Fibroblast of skin of back (primary cell): ENCODE results near the gene GRB10. TPM values are rescaled to one million over a fixed set of nuclear protein-coding genes. Genes with fewer than 3 reads are reported as not detected.

Experiments used
- DNase-seq: peaks from one replicate; pipeline ENCODE4 v3.0.0-alpha.2; 2013
- polyA plus RNA-seq, 2 experiments: library from polyadenylated mRNA; unstranded; fragments of 120-200 nt; gene quantifications; one replicate each; pipeline ENCODE4 v1.2.1, GENCODE V29; 2013; ENCODE audit not compliant: insufficient read length in 2 of 2

Gene GRB10
- 85.6 TPM for polyA plus RNA-seq (2013, experiment 1 of 2; ENCODE audit: insufficient read length)
- 47.6 TPM for polyA plus RNA-seq (2013, experiment 2 of 2; ENCODE audit: insufficient read length)

DNA sequence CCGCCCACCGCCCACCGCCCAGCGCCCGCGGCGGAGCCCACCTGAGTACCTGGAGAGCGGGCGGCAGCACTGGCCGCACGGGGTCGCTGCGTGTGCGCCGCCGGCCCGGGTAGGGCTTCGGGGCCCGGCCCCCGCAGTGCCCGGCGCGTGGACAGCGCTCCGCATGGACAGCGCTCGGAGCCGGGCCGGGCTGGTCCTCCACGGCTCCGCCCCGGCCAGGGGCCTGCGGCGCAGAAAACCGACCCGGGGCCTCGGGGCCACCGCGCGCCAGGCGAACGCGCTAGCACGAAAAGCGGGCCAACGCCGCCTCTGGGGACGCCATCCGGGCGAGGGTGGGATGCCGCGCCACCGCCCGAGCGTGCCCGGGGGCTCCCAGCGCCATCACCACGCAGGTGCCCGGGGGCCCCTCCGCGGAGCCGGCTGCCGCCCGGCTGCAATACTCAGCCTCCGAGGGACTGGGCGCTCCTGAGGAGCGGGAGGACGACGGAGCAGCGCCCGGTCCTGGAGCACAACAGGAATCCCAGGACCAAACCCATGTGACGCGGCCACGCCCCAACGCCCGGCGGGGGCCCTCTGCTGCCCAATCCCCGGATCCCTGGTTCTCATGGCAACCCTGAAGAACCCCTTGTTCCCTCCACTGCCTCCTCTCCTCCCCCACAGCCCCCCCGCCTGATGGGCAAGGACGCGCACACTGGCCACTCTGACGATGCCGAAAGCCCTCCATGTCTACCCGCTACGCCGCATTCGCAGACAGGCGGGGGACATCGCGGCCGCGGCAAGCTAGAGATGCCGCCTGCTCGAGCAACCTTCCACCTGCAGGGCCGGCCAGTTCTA, at the start of gene GRB10:
Gene GRB10 (minus strand): TSS at position 522 of the 834 bp plus-strand sequence. CDS start 50,574 bp downstream, outside the sequence.
- peak; percentile 36 for DNase-seq

DNA sequence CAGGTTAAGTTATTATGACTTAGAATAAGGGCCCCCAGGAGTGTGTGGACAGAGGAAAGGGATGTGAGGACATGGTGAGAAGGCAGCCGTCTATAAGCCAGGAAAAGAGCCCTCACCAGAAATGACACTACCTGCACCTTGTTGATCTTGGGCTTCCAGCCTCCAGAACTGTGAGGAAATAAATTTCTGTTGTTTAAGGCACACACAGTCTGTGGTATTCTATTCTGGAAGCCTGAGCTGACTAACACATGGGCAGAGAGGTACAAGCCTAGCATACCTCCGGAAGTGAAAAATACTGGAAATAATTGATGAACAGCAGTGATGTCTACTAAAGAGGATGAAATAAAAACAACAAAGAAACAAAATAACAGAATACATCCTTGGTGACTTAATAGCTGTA, 46.1 kb upstream of the GRB10 start:
- no peak for DNase-seq

DNA sequence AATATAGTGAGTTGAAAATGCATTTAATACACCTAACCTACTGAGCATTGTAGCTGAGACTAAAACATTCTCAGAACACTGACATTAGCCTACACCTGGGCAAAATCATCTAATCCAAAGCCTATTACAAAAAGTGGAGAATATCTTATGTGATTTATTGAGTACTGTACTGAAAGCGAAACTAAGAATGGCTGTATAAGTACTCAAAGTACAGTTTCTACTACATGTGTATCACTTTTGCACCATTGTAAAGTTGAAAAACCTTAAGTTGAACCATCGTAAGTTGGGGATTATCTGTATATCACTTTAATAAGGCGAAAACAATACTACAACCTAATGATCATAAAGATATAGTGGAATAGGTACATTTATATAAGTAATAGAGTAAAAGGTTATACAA, 45.4 kb upstream of the GRB10 start:
- no peak for DNase-seq

DNA sequence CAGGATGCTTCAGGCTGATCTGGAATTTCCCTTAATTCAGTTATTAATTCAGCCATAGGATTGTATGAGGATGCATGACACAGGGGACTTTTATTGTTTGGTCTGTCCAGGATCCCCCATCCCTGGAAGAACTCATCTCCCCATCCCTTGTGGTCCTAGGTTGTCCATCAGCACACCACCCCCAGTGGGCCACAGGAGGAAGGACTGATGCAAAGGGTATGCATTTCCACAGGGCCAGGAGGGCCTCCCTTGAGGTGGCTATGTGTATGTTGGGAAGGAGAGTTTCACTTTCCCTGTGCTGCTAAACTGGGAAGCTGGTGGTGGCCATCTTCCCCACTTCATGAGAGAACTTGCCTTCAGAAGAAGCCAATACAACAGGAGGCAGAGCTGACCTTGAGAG, 44.6 kb upstream of the GRB10 start:
- no peak for DNase-seq

DNA sequence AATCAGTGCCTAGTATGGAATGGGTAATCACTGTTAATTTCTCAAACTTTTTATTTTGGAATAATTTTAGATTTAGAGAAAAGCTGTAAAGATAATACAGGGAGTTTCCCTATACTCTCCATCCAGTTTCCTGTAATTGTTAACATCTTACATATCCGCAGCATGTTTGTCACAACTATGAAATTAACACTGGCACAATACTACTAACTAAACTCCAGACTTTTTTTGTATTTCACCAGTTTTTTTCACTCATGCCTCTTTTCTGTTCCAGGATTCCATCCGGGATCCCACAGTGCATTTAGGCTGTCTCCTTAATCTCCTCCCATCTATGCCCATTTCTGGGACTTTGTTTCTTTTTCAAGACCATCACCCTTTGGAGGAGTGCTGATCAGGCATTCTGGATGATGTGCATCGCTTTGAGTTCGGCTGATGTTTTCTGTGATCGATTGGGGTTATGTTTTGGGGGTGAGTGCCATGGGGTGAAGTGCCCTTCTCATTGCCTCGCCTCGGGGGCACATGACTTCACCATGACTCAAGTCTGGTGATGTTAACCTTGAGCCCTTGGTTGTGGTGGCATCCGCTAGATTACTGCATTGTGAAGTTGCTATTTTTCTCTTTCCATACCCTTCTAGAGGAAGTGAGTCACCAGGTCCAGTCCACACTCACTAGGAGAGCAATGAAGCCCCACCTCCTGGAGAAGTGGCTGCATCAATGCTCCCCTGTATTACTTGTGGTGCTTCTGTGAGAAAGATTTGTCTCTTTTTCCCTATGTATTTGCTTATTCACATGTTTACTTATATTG, 43.9 kb upstream of the GRB10 start:
- DNase-seq, result peak; percentile 97

DNA sequence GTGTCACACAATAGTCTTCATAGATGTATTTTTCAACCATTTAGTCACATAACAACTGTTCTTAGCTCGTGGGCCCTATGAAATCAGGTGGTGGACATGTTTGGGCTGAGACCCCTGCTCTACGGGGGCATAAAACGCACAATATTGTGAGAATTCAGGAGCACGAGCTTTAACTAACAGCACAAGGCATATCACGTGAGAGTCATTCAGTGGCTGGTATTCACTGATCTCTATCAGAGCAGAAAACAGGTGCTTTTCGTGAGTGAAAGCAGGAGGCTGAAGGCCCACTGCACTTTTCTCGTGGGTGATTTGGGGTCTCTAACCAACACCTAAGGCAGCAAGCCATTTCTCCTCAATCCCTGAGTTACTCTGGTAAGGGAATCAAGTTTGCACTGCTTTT, 42.8 kb upstream of the GRB10 start:
- DNase-seq, result no peak

DNA sequence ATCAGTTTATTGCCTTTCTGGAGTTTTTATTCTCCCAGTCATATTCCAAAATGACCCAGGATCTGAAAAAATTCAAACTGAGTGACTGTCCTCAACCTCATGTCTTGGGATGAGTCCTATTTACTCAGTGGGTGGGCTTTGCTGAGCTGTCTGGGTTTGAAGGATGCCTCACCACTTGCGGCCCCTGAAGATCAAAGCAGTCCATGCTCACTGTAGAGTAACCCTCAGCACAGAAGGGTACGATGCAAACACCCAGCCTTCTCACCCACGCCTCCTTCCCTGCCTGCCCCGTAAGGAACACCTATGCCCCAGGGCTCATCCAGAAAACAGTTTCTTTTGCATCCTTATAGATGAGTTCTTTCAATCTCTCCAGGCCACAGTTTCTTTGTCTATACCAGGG, 42.2 kb upstream of the GRB10 start:
- peak; percentile 79 for DNase-seq

DNA sequence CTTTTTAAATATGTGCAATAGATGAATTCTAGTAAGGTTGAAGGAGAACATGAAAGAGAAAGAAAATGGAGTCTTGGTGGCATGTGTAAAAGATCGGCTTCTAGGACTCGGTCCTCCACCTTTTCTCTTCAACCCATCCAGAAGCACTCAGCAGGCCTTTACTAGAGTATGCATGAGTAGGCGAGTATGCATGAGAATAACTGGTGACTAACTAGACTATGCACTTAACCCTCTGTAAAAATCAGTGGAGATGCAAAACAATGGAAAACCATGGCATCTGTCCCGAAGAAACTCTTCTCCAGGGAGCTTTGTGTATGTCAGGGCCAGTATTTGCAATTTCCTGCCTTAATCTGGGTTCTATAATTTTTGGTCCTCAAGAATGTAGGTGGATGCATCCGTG, 40.0 kb upstream of the GRB10 start:
- DNase-seq, result peak; percentile 89

DNA sequence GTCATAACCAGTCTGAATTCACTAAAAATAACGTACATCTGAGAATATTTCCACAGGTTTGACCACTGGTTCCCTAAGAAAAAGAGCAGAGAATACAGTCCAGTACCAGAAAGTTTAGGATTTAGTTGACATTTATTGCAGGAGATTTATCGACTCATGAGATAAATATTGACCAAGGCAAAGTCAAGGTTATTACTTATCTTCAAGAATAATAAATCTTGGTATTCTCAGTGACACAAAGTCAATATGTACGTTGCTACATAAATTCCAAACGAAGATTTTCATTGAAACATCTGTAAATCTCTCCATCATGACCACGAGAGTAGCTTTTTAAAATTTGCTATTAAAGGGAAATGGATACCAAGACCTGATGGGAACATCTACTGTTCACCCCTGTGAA, 39.4 kb upstream of the GRB10 start:
- DNase-seq, result peak; percentile 78

DNA sequence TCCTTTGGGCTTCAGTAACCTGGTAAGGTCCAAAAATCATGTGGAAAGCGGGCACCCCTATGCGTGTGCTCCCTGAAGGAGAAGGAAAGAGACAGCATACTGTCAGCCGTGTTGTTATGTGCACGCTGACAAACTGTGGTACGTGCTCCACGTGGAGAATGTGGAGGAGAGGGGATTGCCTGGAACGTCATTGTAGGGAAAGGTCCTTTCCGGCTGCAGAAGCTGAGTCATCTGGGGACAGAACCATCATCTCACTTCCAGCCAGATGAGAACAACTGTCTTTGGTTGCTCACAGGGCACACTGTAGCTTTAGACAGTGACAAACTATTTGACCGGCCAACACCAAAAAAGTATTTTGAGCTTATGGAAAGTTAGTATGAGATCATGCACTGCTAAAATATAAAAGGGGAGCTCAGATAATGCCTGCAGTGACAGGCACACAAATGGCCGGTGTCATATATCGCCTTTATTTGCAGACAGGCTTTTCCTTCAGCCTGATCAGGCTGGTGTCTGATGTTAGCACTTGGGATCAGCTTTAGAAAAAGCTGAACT, 38.8 kb upstream of the GRB10 start:
- DNase-seq, result peak; percentile 87

DNA sequence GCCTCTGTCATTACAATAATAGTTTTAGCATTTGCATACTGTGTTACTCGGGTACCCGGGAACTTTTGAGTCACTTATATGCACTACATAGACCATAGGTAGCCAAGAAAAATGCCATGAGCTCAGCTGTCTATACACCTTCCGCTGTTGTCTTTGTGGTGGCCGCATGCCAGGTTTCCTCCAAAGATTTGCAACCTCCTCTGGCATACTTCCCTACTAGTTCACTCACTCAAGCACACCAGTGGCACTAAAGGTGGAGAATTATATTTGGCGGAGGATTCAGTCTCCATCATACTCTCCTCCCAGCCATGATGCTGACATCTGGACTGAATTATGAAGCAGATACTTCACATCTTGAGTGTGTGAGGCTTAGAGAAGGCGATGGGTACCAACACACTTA, 35.6 kb upstream of the GRB10 start:
- peak; percentile 39 for DNase-seq

DNA sequence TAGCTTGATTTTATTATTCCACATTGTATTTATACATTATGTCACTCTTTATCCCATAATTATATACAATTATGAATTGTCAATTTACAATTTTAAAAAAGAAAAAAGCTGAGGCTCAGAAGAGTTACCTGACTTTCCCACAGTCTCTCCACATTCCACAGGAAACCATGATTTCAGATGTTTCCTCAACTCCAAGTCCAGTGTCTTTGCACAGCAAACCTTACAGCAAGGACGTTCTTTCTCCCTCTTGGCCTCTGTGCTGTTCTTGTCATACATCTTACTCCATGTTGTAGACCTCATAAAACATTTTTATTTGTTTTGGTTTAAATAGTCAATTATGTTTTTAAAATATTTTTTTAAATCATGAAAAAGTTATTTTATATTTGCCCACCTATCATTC, 34.9 kb upstream of the GRB10 start:
- no peak for DNase-seq

DNA sequence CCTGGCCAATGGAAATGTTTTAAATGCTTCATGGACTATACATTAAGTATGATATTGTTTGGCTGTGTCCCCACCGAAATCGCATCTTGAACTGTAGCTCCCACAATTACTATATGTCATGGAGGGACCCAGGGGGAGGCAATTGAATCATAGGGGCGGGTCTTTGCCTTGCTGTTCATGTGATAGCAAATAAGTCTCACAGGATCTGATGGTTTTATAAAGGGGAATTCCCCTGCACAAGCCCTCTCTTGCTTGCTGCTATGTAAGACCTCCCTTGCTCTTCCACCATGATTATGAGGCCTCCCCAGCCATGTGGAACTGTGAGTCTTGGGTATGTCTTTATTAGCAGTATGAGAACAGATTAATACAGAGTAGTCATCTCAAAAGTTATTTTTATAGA, 32.4 kb upstream of the GRB10 start:
- DNase-seq, result no peak

DNA sequence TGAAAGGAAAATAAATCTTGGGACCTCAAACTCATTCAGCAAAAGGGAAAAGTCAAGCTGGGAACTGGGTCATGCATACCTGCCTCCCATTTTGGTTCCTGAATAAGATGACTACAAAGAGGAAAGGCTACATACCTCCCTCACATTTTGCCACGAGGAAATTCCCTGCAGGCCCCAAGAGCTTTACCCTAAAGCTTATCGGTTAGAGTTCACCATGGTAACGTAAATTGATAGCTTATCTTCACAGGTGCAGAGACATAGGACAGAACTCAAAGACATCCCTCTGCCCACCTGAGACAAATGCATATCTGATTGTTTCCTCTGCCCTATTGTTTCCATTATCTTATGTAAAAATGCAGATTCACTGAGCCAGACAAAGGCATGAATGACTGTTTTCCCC, 31.5 kb upstream of the GRB10 start:
- DNase-seq, result no peak

DNA sequence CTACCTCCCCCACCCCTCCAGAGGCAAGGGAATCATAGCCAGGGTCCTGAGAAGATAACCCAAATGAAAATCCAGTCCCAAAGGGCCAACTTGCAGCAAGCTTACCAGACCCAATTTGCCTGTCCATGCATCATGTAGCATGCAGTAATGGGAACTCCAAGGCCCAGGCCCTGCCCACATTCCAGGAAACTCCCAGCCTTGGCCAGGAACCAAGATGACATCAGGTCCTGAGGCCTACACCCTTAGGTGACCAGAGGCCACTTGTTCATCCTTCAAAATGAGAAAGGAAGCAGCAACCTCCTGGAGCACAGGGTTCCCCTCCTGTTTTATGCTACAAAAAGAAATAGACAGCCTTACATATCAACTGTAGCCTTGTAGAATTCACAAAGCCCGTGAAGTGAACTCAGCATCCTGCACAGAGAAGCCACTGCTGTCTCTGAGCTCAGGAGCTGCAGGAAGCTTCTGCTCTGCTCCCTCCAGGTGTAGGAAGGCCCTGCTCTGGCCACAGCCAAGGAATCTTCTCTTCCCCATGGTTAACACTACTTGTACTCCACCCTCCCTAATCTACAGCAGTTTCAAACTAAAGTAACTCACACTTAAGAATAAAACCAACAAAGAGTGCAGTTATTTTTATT, 30.3 kb upstream of the GRB10 start:
- DNase-seq, result peak; percentile 87

DNA sequence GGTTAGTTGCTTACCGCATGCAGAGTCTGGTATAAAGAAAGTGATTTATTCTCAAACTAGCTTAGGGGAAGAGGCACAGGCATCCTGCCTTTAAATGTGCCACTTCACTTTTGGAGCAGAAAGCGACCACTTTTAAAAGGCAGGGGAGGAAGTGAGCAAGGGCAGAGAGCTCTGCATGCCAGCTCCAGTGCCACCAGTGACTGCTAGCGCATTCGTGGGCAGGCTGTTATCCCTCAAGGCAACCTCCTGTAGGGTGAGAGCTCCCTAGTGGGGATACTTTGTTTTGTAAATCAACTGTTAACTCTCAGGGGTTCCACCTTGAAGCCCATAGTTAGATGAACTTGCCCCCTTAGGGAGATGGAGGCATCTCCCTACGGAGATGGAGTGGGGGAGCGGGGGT, 29.4 kb upstream of the GRB10 start:
- DNase-seq, result no peak

DNA sequence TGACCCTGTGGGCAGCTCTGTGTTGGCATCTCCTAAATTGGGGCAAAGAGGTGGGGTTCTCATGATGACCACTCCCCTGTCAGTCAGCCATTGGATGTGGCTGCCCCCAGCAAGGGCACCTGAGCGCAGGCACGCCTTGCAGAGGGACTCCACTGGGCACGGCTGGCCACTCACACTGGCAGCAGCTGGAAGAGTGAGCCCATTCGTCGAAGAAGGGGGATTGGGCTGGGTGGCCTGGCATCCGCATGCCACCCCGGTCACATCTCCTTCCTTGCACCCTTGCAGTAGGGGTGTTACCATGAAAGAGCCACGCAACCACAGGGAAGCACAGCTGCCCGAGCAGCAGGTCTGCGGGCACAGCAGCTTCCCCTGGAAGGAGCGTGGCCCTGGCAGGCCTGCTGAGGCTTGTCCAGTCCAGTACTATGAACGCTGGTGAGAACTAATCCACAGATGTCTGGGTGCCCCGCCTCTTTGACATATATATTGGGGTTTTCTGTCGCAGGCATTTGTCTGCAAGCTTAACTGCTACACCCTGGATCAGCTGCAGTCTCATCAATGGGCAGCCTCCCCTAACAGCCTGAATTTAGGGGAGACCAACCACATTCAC, 25.7 kb upstream of the GRB10 start:
- DNase-seq, result no peak

DNA sequence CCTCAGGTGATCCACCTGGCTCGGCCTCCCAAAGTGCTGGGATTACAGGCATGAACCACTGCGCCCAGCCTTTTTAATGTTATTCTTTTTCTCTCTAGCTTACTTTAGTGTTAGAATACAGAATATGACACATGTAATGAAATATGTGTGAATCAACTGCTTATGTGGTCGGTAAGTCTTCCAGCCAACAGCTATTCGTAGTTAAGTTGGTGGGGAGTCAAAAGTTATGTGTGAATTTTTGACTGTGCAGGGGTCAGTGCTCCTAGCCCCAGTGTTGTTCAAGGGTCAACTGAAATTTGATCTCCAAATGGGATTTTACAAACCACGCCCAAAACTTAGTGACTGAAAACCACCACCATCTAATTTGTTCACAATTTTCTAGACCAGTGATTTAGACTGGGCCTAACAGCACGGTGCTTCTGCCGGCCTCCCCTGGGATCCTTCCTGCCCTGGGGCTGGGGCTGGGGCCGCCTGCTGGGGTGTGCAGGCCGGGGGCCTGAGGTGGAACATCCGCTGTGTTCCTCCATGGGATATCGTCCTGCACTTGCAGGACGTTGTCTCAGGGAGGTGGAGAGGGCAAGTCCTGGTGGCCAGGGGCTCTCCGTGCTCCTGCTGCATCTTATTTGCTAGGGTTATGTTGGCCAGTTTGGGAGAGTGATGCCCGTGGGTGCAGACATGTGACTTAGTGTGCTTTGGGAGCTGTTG, 24.5 kb upstream of the GRB10 start:
- DNase-seq, result peak; percentile 83

DNA sequence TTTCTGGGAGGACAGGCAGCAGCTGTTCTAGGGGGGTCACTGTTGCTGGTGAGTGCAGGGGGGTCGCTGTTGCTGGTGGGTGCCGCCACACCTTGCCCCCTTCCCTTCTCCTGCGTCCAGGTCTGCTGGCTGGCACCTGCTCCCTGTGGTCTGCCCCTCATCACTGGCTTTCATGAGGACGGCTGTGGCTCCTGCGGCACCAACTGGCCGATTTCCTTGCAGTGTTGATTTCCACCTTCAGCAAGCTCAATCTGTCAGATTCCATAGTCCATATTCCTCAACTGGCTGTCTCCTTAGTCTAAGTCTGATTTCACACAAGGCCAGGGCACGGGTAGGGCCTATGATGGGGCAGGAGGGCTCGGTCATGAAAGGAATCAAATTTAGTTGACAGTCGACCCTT, 23.4 kb upstream of the GRB10 start:
- no peak for DNase-seq

DNA sequence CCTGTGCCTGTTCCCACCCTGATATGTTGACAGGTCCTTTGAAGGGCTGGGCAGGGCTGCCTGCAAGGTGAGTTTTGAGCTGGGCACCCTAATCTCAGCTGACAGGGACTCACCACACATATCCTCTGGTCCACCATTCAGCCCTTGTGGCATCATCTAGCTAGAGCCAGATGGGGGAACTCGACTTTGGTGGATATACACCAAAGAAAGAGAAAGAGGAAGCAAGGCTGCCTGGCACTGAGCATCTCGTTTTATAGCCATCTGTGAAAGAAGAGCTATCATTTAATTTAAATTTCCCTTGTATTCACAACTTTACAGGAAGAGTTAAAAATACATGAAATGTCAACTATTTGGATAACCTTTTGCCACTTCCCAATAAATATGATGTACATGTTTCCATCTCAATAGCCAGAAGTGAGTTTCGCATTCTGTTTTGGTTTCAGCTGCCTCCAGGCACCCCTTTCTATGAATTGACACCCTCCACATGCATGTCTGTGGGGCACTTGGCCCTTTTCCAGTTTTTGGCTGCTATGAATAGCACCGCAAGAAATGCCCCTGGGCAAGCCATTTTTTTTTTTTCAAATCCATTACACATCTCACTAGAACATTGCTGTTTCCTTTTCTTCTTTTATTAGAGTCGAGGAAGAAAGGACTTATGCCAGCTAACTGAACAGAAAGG, 22.9 kb upstream of the GRB10 start:
- no peak for DNase-seq
